GM23338 (cell line): ENCODE results near the gene PPP6R3. TPM values are rescaled to one million over a fixed set of nuclear protein-coding genes. Genes with fewer than 3 reads are reported as not detected.

Experiments
- ATAC-seq: fragments of 200-7000 bp; cut with Tn5 transposase; 3 replicates; pipeline ENCODE4 v1.9.1; 2020
- DNase-seq: peaks from one replicate; pipeline ENCODE4 v3.0.0-alpha.2; 2015; ENCODE audit warnings: low spot score
- H2AFZ ChIP-seq: fragments of 200-600 bp; sonication (generic); 2 replicates; pipeline ENCODE4 v1.8.0; 2016; ENCODE audit warnings: antibody characterized with exemption, mild to moderate bottlenecking, moderate library complexity
- H3F3A ChIP-seq: fragments of 200-600 bp; sonication (generic); replicated peaks from 2 replicates; pipeline ENCODE4 v1.8.0; 2017; ENCODE audit warnings: antibody characterized with exemption, mixed run types, low read depth
- H3K27ac ChIP-seq: fragments of 200-600 bp; sonication (generic); 2 replicates; pipeline ENCODE4 v1.6.1; 2016; ENCODE audit warnings: low read depth
- H3K27me3 ChIP-seq: fragments of 200-600 bp; sonication (generic); 2 replicates; pipeline ENCODE4 v1.8.0; 2016; ENCODE audit warnings: mild to moderate bottlenecking, mixed run types, moderate library complexity; ENCODE audit not compliant: insufficient read depth
- H3K36me3 ChIP-seq: fragments of 200-600 bp; sonication (generic); 2 replicates; pipeline ENCODE4 v1.8.0; 2016; ENCODE audit warnings: mild to moderate bottlenecking; ENCODE audit not compliant: insufficient read depth
- H3K4me1 ChIP-seq: fragments of 200-600 bp; sonication (generic); 2 replicates; pipeline ENCODE4 v1.8.0; 2016; ENCODE audit warnings: mild to moderate bottlenecking, moderate library complexity; ENCODE audit not compliant: insufficient read depth
- H3K4me2 ChIP-seq: fragments of 200-600 bp; sonication (generic); 2 replicates; pipeline ENCODE4 v1.7.1; 2017; ENCODE audit warnings: mixed run types
- H3K4me3 ChIP-seq: fragments of 200-600 bp; sonication (generic); 2 replicates; pipeline ENCODE4 v1.6.1; 2016; ENCODE audit warnings: mixed run types
- H3K79me2 ChIP-seq: fragments of 200-600 bp; sonication (generic); replicated peaks from 2 replicates; pipeline ENCODE4 v1.8.0; 2017; ENCODE audit warnings: mild to moderate bottlenecking; ENCODE audit not compliant: insufficient read depth
- H3K9me2 ChIP-seq: fragments of 200-600 bp; sonication (generic); 2 replicates; pipeline ENCODE4 v1.8.0; 2017; ENCODE audit not compliant: insufficient read depth
- H4K20me1 ChIP-seq: fragments of 200-600 bp; sonication (generic); replicated peaks from 2 replicates; pipeline ENCODE4 v1.8.0; 2017; ENCODE audit warnings: mild to moderate bottlenecking; ENCODE audit not compliant: insufficient read depth
- H3K27ac Mint-ChIP-seq: 2 replicates; pipeline ENCODE4 v1.8.0; 2020; ENCODE audit warnings: inconsistent platforms, mild to moderate bottlenecking, moderate library complexity, mixed read lengths
- H3K27me3 Mint-ChIP-seq: 3 replicates; pipeline ENCODE4 v1.8.0; 2022; ENCODE audit warnings: low read depth, mild to moderate bottlenecking, moderate library complexity, mixed read lengths, inconsistent platforms; ENCODE audit not compliant: insufficient read depth, poor library complexity
- H3K36me3 Mint-ChIP-seq: 3 replicates; pipeline ENCODE4 v1.8.0; 2021; ENCODE audit warnings: low read depth, mild to moderate bottlenecking, inconsistent platforms, moderate library complexity, mixed read lengths
- H3K4me1 Mint-ChIP-seq: 3 replicates; pipeline ENCODE4 v1.8.0; 2020; ENCODE audit warnings: mild to moderate bottlenecking, inconsistent platforms, mixed read lengths
- H3K4me3 Mint-ChIP-seq: 3 replicates; pipeline ENCODE4 v1.8.0; 2021; ENCODE audit warnings: moderate library complexity, mild to moderate bottlenecking, inconsistent platforms, mixed read lengths
- H3K9me3 Mint-ChIP-seq: 3 replicates; pipeline ENCODE4 v1.8.0; 2020; ENCODE audit warnings: moderate library complexity, mild to moderate bottlenecking, inconsistent platforms, mixed read lengths
- EZH2 ChIP-seq: fragments of 200-600 bp; sonication (generic); IDR thresholded peaks from one replicate; pipeline ENCODE4 v1.8.0; 2017; ENCODE audit warnings: antibody characterized with exemption, mild to moderate bottlenecking, low read depth; ENCODE audit not compliant: unreplicated experiment
- EZH2phosphoT487 ChIP-seq: fragments of 200-600 bp; sonication (generic); IDR thresholded peaks from one replicate; pipeline ENCODE4 v1.8.1; 2018; ENCODE audit warnings: antibody characterized with exemption; ENCODE audit not compliant: unreplicated experiment
- JUNB ChIP-seq: IDR thresholded peaks from one replicate; pipeline ENCODE4 v1.6.1; 2016; ENCODE audit warnings: antibody characterized with exemption; ENCODE audit not compliant: unreplicated experiment
- NANOG ChIP-seq: IDR thresholded peaks from 2 replicates; pipeline ENCODE4 v1.6.1; 2016; ENCODE audit warnings: antibody characterized with exemption, borderline replicate concordance
- POLR2AphosphoS5 ChIP-seq: IDR thresholded peaks from 2 replicates; pipeline ENCODE4 v1.6.1; 2016; ENCODE audit warnings: antibody characterized with exemption, low read depth
- STAT1 ChIP-seq: IDR thresholded peaks from one replicate; pipeline ENCODE4 v1.6.1; 2016; ENCODE audit warnings: antibody characterized with exemption; ENCODE audit not compliant: unreplicated experiment
- ZNF114 ChIP-seq: fragments of 250-450 bp; sonication (Bioruptor Pico); IDR thresholded peaks from 2 replicates; pipeline ENCODE4 v1.5.0; 2020; ENCODE audit warnings: mild to moderate bottlenecking, moderate library complexity
- ZNF331 ChIP-seq: fragments of 250-450 bp; sonication (Bioruptor Pico); IDR thresholded peaks from 2 replicates; pipeline ENCODE4 v1.5.0; 2020; ENCODE audit warnings: low read depth, mild to moderate bottlenecking, moderate library complexity
- polyA plus RNA-seq: library from polyadenylated mRNA; unstranded; fragments of >200 nt; fragmentation: Nextera tagmentation; extraction: Ambion mirVana; gene quantifications from 2 replicates; pipeline ENCODE4 v1.2.1, GENCODE V29; 2016
- total RNA-seq: library from RNA; depleted of rRNA; stranded (reverse); fragments of >200 nt; shearing (Covaris generic); gene quantifications from 2 replicates; pipeline ENCODE4 v1.2.3, GENCODE V29; 2014
- TF ChIP-seq, protein P1 (sequence below): IDR thresholded peaks from one replicate; pipeline ENCODE4 v1.6.1; 2018; ENCODE audit warnings: antibody characterized with exemption; ENCODE audit not compliant: unreplicated experiment
- TF ChIP-seq, protein P2 (sequence below), 2 experiments: fragments of 200-600 bp in 1 of 2; sonication (generic) in 1 of 2; conservative IDR thresholded peaks; 2 replicates each; pipeline versions ENCODE4 v1.5.1 to v1.6.1; 2016 to 2017; ENCODE audit warnings: antibody characterized with exemption in 2 of 2, low read depth in 2 of 2, mild to moderate bottlenecking in 2 of 2, moderate library complexity in 1 of 2
- TF ChIP-seq, protein P3 (sequence below): fragments of 250-450 bp; sonication (Bioruptor Pico); IDR thresholded peaks from 2 replicates; pipeline ENCODE4 v1.5.0; 2020; ENCODE audit warnings: mild to moderate bottlenecking, moderate library complexity

The PPP6R3 gene
- total and polyA plus RNA-seq, 2 experiments from 2014 or later: 170 to 268 TPM

DNA sequence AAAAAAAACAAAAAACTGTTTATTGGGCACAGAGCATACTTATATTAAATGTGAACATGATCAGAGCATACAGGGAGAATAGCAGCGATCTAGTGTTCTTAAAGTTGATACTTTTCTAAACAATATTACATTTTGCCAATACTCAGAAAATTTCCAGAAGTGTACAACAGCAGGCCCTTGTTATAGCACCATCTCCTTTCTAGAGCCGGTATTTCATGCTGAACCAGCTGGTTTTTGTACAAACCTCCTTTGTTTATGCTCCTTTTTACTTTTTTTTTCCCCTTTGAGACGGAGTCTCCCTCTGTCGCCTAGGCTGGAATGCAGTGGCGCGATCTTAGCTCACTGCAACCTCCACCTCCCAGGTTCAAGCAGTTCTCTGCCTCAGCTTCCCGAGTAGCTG, 90.7 kb downstream of the PPP6R3 start (continued):
- TF ChIP-seq EZH2phosphoT487 (no peak), ZNF114 (CRISPR knock-in tag) (no peak), ZNF331 (CRISPR knock-in tag) (no peak), POLR2AphosphoS5 (no peak)
- TF ChIP-seq, protein P1, sequence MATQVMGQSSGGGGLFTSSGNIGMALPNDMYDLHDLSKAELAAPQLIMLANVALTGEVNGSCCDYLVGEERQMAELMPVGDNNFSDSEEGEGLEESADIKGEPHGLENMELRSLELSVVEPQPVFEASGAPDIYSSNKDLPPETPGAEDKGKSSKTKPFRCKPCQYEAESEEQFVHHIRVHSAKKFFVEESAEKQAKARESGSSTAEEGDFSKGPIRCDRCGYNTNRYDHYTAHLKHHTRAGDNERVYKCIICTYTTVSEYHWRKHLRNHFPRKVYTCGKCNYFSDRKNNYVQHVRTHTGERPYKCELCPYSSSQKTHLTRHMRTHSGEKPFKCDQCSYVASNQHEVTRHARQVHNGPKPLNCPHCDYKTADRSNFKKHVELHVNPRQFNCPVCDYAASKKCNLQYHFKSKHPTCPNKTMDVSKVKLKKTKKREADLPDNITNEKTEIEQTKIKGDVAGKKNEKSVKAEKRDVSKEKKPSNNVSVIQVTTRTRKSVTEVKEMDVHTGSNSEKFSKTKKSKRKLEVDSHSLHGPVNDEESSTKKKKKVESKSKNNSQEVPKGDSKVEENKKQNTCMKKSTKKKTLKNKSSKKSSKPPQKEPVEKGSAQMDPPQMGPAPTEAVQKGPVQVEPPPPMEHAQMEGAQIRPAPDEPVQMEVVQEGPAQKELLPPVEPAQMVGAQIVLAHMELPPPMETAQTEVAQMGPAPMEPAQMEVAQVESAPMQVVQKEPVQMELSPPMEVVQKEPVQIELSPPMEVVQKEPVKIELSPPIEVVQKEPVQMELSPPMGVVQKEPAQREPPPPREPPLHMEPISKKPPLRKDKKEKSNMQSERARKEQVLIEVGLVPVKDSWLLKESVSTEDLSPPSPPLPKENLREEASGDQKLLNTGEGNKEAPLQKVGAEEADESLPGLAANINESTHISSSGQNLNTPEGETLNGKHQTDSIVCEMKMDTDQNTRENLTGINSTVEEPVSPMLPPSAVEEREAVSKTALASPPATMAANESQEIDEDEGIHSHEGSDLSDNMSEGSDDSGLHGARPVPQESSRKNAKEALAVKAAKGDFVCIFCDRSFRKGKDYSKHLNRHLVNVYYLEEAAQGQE: no peak

- no peak for ATAC-seq
- Histone ChIP-seq H3K79me2 (peaks cover 82% of the 10 kb centered on the region), H4K20me1 (peaks cover 39% of the 10 kb centered on the region), H3F3A (peaks cover 4% of the 10 kb centered on the region; the same call in 1 of the 2 replicates), H2AFZ (no peak overlapping the region), H3K9me2 (no peaks in the 10 kb centered on the region), H3K4me2 (no peak overlapping the region), H3K4me3 (no peak overlapping the region), H3K27me3 (no peaks in the 10 kb centered on the region), H3K36me3 (peaks cover 20% of the 10 kb centered on the region), H3K4me1 (no peaks in the 10 kb centered on the region), H3K27ac (no peak overlapping the region)
- Mint-ChIP-seq H3K36me3 (peaks cover 59% of the 10 kb centered on the region), H3K9me3 (no peaks in the 10 kb centered on the region), H3K27ac (peak overlapping the region; percentile 38), H3K27me3 (peaks cover 2% of the 10 kb centered on the region), H3K4me3 (no peak overlapping the region), H3K4me1 (peaks cover 24% of the 10 kb centered on the region; the same call in 2 of the 3 replicates)
- no peak for DNase-seq
- TF ChIP-seq NANOG: no peak
- no peak for TF ChIP-seq ZNF331 (CRISPR knock-in tag)
- TF ChIP-seq, protein P2, sequence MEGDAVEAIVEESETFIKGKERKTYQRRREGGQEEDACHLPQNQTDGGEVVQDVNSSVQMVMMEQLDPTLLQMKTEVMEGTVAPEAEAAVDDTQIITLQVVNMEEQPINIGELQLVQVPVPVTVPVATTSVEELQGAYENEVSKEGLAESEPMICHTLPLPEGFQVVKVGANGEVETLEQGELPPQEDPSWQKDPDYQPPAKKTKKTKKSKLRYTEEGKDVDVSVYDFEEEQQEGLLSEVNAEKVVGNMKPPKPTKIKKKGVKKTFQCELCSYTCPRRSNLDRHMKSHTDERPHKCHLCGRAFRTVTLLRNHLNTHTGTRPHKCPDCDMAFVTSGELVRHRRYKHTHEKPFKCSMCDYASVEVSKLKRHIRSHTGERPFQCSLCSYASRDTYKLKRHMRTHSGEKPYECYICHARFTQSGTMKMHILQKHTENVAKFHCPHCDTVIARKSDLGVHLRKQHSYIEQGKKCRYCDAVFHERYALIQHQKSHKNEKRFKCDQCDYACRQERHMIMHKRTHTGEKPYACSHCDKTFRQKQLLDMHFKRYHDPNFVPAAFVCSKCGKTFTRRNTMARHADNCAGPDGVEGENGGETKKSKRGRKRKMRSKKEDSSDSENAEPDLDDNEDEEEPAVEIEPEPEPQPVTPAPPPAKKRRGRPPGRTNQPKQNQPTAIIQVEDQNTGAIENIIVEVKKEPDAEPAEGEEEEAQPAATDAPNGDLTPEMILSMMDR (conservative IDR thresholded peaks at IDR 0.05; ENCODE audit: low read depth in 2 of 2): no peak
- no peak for TF ChIP-seq EZH2
- TF ChIP-seq, protein P3, sequence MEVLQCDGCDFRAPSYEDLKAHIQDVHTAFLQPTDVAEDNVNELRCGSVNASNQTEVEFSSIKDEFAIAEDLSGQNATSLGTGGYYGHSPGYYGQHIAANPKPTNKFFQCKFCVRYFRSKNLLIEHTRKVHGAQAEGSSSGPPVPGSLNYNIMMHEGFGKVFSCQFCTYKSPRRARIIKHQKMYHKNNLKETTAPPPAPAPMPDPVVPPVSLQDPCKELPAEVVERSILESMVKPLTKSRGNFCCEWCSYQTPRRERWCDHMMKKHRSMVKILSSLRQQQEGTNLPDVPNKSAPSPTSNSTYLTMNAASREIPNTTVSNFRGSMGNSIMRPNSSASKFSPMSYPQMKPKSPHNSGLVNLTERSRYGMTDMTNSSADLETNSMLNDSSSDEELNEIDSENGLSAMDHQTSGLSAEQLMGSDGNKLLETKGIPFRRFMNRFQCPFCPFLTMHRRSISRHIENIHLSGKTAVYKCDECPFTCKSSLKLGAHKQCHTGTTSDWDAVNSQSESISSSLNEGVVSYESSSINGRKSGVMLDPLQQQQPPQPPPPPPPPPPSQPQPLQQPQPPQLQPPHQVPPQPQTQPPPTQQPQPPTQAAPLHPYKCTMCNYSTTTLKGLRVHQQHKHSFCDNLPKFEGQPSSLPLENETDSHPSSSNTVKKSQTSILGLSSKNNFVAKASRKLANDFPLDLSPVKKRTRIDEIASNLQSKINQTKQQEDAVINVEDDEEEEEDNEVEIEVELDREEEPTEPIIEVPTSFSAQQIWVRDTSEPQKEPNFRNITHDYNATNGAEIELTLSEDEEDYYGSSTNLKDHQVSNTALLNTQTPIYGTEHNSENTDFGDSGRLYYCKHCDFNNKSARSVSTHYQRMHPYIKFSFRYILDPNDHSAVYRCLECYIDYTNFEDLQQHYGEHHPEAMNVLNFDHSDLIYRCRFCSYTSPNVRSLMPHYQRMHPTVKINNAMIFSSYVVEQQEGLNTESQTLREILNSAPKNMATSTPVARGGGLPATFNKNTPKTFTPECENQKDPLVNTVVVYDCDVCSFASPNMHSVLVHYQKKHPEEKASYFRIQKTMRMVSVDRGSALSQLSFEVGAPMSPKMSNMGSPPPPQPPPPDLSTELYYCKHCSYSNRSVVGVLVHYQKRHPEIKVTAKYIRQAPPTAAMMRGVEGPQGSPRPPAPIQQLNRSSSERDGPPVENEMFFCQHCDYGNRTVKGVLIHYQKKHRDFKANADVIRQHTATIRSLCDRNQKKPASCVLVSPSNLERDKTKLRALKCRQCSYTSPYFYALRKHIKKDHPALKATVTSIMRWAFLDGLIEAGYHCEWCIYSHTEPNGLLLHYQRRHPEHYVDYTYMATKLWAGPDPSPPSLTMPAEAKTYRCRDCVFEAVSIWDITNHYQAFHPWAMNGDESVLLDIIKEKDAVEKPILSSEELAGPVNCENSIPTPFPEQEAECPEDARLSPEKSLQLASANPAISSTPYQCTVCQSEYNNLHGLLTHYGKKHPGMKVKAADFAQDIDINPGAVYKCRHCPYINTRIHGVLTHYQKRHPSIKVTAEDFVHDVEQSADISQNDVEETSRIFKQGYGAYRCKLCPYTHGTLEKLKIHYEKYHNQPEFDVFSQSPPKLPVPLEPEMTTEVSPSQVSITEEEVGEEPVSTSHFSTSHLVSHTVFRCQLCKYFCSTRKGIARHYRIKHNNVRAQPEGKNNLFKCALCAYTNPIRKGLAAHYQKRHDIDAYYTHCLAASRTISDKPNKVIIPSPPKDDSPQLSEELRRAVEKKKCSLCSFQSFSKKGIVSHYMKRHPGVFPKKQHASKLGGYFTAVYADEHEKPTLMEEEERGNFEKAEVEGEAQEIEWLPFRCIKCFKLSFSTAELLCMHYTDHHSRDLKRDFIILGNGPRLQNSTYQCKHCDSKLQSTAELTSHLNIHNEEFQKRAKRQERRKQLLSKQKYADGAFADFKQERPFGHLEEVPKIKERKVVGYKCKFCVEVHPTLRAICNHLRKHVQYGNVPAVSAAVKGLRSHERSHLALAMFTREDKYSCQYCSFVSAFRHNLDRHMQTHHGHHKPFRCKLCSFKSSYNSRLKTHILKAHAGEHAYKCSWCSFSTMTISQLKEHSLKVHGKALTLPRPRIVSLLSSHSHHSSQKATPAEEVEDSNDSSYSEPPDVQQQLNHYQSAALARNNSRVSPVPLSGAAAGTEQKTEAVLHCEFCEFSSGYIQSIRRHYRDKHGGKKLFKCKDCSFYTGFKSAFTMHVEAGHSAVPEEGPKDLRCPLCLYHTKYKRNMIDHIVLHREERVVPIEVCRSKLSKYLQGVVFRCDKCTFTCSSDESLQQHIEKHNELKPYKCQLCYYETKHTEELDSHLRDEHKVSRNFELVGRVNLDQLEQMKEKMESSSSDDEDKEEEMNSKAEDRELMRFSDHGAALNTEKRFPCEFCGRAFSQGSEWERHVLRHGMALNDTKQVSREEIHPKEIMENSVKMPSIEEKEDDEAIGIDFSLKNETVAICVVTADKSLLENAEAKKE: no peak
- TF ChIP-seq JUNB: no peak
- TF ChIP-seq ZNF114 (CRISPR knock-in tag): no peak
- TF ChIP-seq STAT1: no peak
- no peak for TF ChIP-seq EZH2phosphoT487
These were observed 91.2 kb downstream of the PPP6R3 start for GRCh38 chr11:68551777-68552176.
